ENCODE data around the gene SETD3.

Gene SETD3

DNA sequence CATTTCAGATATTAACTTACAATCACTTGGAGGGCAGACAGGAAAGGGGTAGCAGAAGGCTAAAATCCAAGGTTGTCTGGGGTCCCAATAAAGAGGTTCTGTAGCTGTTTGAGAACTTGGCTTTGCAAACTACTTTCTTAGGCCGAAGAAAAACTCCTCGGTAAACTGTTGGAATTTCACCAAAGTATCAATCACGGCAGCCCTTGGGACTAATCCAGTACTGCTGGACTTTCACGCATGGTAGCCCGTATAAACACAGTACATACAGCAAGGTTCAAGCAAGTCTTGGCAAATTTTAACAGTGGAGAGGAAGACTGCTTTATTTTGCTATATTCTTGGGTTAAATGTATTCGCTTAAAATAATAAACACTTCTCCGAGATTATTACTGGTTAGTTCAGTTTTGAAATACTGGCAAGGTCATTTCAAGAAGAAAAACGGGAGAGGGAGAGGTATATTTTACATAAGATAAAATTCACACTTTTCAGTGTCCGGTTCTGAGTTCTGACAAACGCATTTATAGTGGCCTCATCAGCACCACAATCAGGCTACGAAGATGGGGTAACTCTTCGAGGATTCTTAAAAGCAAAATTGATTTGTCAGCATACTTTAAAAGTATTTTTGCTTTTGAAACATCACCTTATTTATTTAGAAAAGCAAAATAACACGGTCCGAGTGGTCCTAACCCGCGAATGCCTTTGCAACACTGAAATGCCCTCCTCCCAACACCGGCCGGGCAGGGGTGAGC lies 1.3 kb downstream of the SETD3 start:
- ChIA-PET CTCF (interaction anchor here (1.4 kb wide), 1 partner anchor 90 kb away, joined by 3 read pairs; no protein-coding TSS in a partner anchor), POLR2A (no interaction called here)
- no peak for DNase-seq (ENCODE audit: extremely low spot score)
- no peak for TF ChIP-seq CTCF (IDR thresholded peaks at IDR 0.05; ENCODE audit: control extremely low read depth, extremely low read depth, low read depth, missing control alignments)

DNA sequence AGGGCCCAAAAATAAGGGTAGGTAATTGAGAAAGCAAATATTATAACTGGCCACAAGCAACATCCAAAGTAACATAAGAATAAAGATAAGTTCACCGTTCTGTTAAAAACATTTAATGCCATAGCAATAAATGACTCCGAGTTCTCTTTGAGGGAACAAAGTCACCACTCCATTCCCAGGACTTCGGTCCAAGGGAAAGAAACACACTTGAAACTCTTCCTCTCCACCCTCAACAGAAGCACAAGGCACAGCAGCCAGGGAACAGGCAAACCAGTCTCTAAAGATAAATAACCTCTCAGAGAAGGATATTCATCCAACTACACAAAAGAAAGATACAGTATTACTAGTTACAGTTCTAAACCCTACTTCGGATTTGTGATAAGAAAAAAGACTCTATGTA lies 2.5 kb downstream of the SETD3 start:
- no peak for TF ChIP-seq CTCF (IDR thresholded peaks at IDR 0.05; ENCODE audit: control extremely low read depth, extremely low read depth, low read depth, missing control alignments)
- ChIA-PET CTCF (interaction anchor here (1.4 kb wide), 1 partner anchor 89 kb away, joined by 3 read pairs; no protein-coding TSS in a partner anchor), POLR2A (no interaction called here)
- DNase-seq (ENCODE audit: extremely low spot score): no peak

GRCh38 chr14:99476864-99477263 lies 3.8 kb downstream of the SETD3 start:
- no peak for DNase-seq (ENCODE audit: extremely low spot score)
- CTCF ChIA-PET: interaction anchor here (1.3 kb wide), 1 partner anchor 14 kb away, joined by 3 read pairs; no protein-coding TSS in a partner anchor
- TF ChIP-seq CTCF (IDR thresholded peaks at IDR 0.05; ENCODE audit: control extremely low read depth, extremely low read depth, low read depth, missing control alignments): no peak
- POLR2A ChIA-PET: no interaction called here

- ChIA-PET CTCF (interaction anchor here (1.8 kb wide), 1 partner anchor 22 kb away, joined by 5 read pairs; no protein-coding TSS in a partner anchor), POLR2A (interaction anchor here (0.6 kb wide), 1 partner anchor 143 kb away, joined by 4 read pairs; no protein-coding TSS in a partner anchor)
- TF ChIP-seq CTCF (IDR thresholded peaks at IDR 0.05; ENCODE audit: control extremely low read depth, extremely low read depth, low read depth, missing control alignments): no peak
- no peak for DNase-seq (ENCODE audit: extremely low spot score)
Measured at GRCh38 chr14:99475660-99476059, 5.0 kb downstream of the SETD3 start.

- no peak for TF ChIP-seq CTCF (IDR thresholded peaks at IDR 0.05; ENCODE audit: control extremely low read depth, extremely low read depth, low read depth, missing control alignments)
- no peak for DNase-seq (ENCODE audit: extremely low spot score)
- POLR2A ChIA-PET: interaction anchor here (0.6 kb wide), 1 partner anchor 144 kb away, joined by 4 read pairs; no protein-coding TSS in a partner anchor
- CTCF ChIA-PET: interaction anchor here (1.8 kb wide), 1 partner anchor 22 kb away, joined by 5 read pairs; no protein-coding TSS in a partner anchor
Measured at GRCh38 chr14:99475179-99475578, 5.5 kb downstream of the SETD3 start.

DNA sequence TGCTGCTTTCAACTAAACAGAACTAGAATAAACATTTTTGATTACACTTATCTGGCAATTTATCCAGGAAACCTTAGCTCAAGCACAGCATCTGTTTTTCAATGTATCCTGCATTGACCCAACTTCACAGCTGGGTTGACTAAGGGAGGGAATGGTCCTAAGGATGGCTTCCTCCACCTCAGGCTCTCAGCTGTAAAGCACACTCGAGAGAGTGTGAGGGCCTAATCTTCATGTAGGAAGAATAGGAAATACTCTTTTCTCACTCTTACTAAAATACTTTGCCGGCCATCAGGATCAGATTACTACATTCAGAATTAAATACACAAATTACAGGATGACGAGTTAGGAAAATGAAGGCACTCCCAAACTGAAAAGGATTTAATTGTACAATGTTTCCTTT lies 7.2 kb downstream of the SETD3 start:
- CTCF ChIA-PET: no interaction called here
- DNase-seq (ENCODE audit: extremely low spot score): no peak
- no peak for TF ChIP-seq CTCF (IDR thresholded peaks at IDR 0.05; ENCODE audit: control extremely low read depth, extremely low read depth, low read depth, missing control alignments)
- POLR2A ChIA-PET: no interaction called here

Data from GM10248 (cell line).